Measurements from ENCODE around the gene COTL1.

GRCh38 chr16:84618581-84619460 is 943 bp upstream of the COTL1 start:
- no peak for TF ChIP-seq MEF2D (tag; conservative IDR thresholded peaks at IDR 0.05; ENCODE audit: low read depth)
- peak; percentile 27 for TF ChIP-seq PHF20 (IDR thresholded peaks at IDR 0.05; ENCODE audit: partially characterized antibody)
- TF ChIP-seq, protein P1, sequence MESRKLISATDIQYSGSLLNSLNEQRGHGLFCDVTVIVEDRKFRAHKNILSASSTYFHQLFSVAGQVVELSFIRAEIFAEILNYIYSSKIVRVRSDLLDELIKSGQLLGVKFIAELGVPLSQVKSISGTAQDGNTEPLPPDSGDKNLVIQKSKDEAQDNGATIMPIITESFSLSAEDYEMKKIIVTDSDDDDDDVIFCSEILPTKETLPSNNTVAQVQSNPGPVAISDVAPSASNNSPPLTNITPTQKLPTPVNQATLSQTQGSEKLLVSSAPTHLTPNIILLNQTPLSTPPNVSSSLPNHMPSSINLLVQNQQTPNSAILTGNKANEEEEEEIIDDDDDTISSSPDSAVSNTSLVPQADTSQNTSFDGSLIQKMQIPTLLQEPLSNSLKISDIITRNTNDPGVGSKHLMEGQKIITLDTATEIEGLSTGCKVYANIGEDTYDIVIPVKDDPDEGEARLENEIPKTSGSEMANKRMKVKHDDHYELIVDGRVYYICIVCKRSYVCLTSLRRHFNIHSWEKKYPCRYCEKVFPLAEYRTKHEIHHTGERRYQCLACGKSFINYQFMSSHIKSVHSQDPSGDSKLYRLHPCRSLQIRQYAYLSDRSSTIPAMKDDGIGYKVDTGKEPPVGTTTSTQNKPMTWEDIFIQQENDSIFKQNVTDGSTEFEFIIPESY (CRISPR knock-in tag; IDR thresholded peaks at IDR 0.05) = no peak
- TF ChIP-seq, protein P2, sequence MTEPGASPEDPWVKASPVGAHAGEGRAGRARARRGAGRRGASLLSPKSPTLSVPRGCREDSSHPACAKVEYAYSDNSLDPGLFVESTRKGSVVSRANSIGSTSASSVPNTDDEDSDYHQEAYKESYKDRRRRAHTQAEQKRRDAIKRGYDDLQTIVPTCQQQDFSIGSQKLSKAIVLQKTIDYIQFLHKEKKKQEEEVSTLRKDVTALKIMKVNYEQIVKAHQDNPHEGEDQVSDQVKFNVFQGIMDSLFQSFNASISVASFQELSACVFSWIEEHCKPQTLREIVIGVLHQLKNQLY (CRISPR knock-in tag; conservative IDR thresholded peaks at IDR 0.05) = no peak
- no peak for TF ChIP-seq SRF (CRISPR knock-in tag; IDR thresholded peaks at IDR 0.05)
- no peak for TF ChIP-seq CHAMP1 (IDR thresholded peaks at IDR 0.05)
- no peak for TF ChIP-seq ZNF41 (CRISPR knock-in tag; conservative IDR thresholded peaks at IDR 0.05)
- TF ChIP-seq HIVEP1 (CRISPR knock-in tag; IDR thresholded peaks at IDR 0.05) = no peak
- TF ChIP-seq SP1 (CRISPR knock-in tag; IDR thresholded peaks at IDR 0.05) = no peak
- no peak for TF ChIP-seq POLR2AphosphoS2 (IDR thresholded peaks at IDR 0.05; ENCODE audit: low read length)
- peak; percentile 53 for TF ChIP-seq SMAD4 (CRISPR knock-in tag; conservative IDR thresholded peaks at IDR 0.05)
- TF ChIP-seq CBFB (CRISPR knock-in tag; IDR thresholded peaks at IDR 0.05) = no peak

Measured in K562 (cell line).